ENCODE data around the gene DCDC1.

The DCDC1 gene

DNA sequence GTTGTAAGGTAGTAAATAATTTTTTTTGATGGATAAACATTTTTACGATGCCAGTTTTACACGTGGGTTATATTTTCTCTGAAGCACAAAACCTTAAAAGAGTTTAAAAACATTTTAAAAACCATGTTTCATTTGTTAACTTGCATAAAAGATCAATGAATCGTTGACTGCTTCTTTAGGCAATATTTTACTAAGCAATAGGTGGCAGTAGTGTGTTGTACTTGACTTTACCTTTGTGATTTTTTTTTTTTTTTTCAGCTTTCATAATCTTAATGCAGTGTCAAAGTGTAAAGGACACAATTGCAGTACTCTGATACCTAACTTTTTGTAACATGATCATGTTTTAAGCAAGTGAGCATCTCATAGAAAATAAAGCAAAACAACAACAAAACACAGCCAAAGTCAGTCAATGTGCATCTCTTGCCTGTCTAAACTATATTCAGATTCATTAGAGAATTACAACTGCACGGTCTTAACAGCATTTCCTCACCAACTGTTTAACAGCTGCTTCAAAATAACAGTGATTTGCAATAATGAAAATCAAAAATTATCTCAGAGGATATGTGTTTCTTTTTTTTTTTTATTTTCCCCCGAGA lies 27.8 kb upstream of the DCDC1 start:
- no peaks in the 10 kb centered on the region for H3K4me1 ChIP-seq (ENCODE audit: insufficient read depth, poor library complexity, severe bottlenecking)
- no peak for ATAC-seq (ENCODE audit: low read depth)
- H3K4me3 ChIP-seq (ENCODE audit: severe bottlenecking) = no peak overlapping the region
- H3K27ac ChIP-seq (ENCODE audit: poor library complexity, severe bottlenecking) = no peak overlapping the region
- H3K9me3 ChIP-seq (ENCODE audit: severe bottlenecking) = no peaks in the 10 kb centered on the region
- H3K36me3 ChIP-seq (ENCODE audit: low read depth) = peaks cover 3% of the 10 kb centered on the region; the same call in 1 of the 2 replicates
- TF ChIP-seq, protein P1, sequence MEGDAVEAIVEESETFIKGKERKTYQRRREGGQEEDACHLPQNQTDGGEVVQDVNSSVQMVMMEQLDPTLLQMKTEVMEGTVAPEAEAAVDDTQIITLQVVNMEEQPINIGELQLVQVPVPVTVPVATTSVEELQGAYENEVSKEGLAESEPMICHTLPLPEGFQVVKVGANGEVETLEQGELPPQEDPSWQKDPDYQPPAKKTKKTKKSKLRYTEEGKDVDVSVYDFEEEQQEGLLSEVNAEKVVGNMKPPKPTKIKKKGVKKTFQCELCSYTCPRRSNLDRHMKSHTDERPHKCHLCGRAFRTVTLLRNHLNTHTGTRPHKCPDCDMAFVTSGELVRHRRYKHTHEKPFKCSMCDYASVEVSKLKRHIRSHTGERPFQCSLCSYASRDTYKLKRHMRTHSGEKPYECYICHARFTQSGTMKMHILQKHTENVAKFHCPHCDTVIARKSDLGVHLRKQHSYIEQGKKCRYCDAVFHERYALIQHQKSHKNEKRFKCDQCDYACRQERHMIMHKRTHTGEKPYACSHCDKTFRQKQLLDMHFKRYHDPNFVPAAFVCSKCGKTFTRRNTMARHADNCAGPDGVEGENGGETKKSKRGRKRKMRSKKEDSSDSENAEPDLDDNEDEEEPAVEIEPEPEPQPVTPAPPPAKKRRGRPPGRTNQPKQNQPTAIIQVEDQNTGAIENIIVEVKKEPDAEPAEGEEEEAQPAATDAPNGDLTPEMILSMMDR (IDR thresholded peaks at IDR 0.05; ENCODE audit: poor library complexity, severe bottlenecking) = peak; percentile 80
- no peaks in the 10 kb centered on the region for H3K27me3 ChIP-seq (ENCODE audit: insufficient read depth, poor library complexity, severe bottlenecking)
- DNase-seq (ENCODE audit: low spot score) = no peak

DNA sequence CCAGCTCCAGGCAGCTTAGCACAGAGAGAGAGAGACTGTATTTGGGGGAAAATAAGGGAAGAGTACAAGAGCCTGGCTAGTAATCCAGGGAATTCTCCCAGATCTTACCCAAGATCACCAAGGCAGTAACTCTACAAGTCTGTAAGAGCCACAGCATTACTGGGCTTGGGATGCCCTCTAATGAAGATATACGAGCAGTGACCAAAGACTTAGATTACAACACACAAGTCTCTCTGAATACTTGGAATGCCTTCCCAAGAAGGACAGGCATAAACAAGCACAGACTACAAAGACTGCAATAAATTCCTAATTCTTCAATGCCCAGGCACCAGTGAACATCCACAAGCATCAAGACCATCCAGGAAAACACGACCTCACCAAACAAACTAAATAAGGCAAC lies 17.8 kb upstream of the DCDC1 start:
- peak; percentile 58 for ATAC-seq (ENCODE audit: low read depth)
- Histone ChIP-seq H3K27ac (ENCODE audit: poor library complexity, severe bottlenecking) (no peak overlapping the region), H3K36me3 (ENCODE audit: low read depth) (no peaks in the 10 kb centered on the region), H3K9me3 (ENCODE audit: severe bottlenecking) (no peaks in the 10 kb centered on the region), H3K27me3 (ENCODE audit: insufficient read depth, poor library complexity, severe bottlenecking) (no peaks in the 10 kb centered on the region), H3K4me3 (ENCODE audit: severe bottlenecking) (no peak overlapping the region), H3K4me1 (ENCODE audit: insufficient read depth, poor library complexity, severe bottlenecking) (no peaks in the 10 kb centered on the region)
- TF ChIP-seq, protein P1 (IDR thresholded peaks at IDR 0.05; ENCODE audit: poor library complexity, severe bottlenecking) = no peak
- no peak for DNase-seq (ENCODE audit: low spot score)

DNA sequence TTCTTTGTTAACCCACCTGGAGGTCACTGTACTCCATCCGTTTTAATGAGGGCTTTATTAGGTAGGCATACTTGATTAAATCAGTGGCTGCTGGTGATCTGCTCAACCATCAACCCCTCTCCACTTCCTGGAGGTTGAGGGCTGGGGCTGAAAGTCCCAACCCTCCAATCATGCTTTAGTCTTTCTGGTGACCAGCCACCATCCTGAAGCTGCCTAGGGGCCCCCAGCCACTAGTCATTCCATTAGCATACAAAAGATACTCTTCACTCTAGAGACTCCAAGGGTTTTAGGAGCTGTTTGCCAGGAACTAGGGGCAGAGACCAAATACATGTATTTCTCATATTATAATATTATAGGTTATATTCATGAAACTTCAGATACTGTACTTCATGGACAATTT lies 13.6 kb upstream of the DCDC1 start:
- H3K36me3 ChIP-seq (ENCODE audit: low read depth) = 0 out of 2 replicates have a peak, but pooled peaks cover 2% of the 10 kb centered on the region
- no peak overlapping the region for H3K4me3 ChIP-seq (ENCODE audit: severe bottlenecking)
- ATAC-seq (ENCODE audit: low read depth) (no peak), DNase-seq (ENCODE audit: low spot score) (no peak)
- H3K27me3 ChIP-seq (ENCODE audit: insufficient read depth, poor library complexity, severe bottlenecking) = no peaks in the 10 kb centered on the region
- H3K4me1 ChIP-seq (ENCODE audit: insufficient read depth, poor library complexity, severe bottlenecking) = no peaks in the 10 kb centered on the region
- no peak overlapping the region for H3K27ac ChIP-seq (ENCODE audit: poor library complexity, severe bottlenecking)
- TF ChIP-seq, protein P1 (IDR thresholded peaks at IDR 0.05; ENCODE audit: poor library complexity, severe bottlenecking) = no peak
- H3K9me3 ChIP-seq (ENCODE audit: severe bottlenecking) = no peaks in the 10 kb centered on the region

DNA sequence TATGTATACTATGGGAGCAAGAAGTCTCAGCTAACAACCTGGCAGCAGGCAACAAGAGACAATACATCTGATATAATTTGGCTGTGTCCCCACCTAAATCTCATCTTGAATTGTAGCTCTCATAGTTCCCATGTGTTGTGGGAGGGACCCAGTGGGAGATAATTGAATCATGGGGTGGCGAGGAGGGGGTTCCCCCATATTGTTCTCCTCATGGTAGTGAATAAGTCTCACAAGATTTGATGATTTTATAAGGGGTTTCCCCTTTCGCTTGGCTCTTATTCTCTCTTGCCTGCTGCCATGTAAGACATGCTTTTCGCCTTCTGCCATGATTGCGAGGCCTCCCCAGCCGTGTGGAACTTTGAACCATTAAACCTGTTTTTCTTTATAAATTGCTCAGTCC lies 6.3 kb upstream of the DCDC1 start:
- Histone ChIP-seq H3K27me3 (ENCODE audit: insufficient read depth, poor library complexity, severe bottlenecking) (no peaks in the 10 kb centered on the region), H3K36me3 (ENCODE audit: low read depth) (peaks cover 13% of the 10 kb centered on the region; the same call in 1 of the 2 replicates), H3K27ac (ENCODE audit: poor library complexity, severe bottlenecking) (no peak overlapping the region), H3K4me3 (ENCODE audit: severe bottlenecking) (no peak overlapping the region), H3K4me1 (ENCODE audit: insufficient read depth, poor library complexity, severe bottlenecking) (peaks cover 3% of the 10 kb centered on the region), H3K9me3 (ENCODE audit: severe bottlenecking) (no peaks in the 10 kb centered on the region)
- no peak for ATAC-seq (ENCODE audit: low read depth)
- TF ChIP-seq, protein P1 (IDR thresholded peaks at IDR 0.05; ENCODE audit: poor library complexity, severe bottlenecking) = no peak
- DNase-seq (ENCODE audit: low spot score) = no peak

DNA sequence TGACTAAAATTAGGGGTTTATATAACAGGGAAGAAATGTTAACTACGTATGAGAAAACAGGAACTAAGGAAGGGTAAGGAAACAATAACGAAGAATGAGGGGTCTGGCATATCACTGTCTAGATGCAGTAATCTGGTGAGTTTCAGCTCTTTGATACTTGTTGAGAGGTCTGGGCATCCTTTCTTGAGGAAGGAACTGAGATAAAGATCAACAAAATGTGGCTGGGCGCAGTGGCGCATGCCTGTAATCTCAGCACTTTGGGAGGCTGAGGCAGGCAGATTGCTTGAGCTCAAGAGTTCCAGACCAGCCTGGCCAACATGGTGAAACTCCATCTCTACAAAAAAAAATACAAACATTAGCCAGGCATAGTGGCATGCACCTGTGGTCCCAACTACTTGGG lies 2.7 kb downstream of the DCDC1 start:
- TF ChIP-seq, protein P1 (IDR thresholded peaks at IDR 0.05; ENCODE audit: poor library complexity, severe bottlenecking) = no peak
- Histone ChIP-seq H3K4me3 (ENCODE audit: severe bottlenecking) (no peak overlapping the region), H3K36me3 (ENCODE audit: low read depth) (peaks cover 9% of the 10 kb centered on the region; the same call in 1 of the 2 replicates), H3K4me1 (ENCODE audit: insufficient read depth, poor library complexity, severe bottlenecking) (peaks cover 8% of the 10 kb centered on the region), H3K27ac (ENCODE audit: poor library complexity, severe bottlenecking) (no peak overlapping the region), H3K27me3 (ENCODE audit: insufficient read depth, poor library complexity, severe bottlenecking) (peaks cover 2% of the 10 kb centered on the region), H3K9me3 (ENCODE audit: severe bottlenecking) (no peaks in the 10 kb centered on the region)
- ATAC-seq (ENCODE audit: low read depth) (no peak), DNase-seq (ENCODE audit: low spot score) (no peak)

Measured in RWPE2 (cell line).